ENCODE results near the gene GAPT.
"Not testable (repeated sequence)": the region's sequence is repeated elsewhere in the genome, so short reads cannot be mapped to it uniquely, and the experiment has no call there.

- TF ChIP-seq CTCF, POLR2A (IDR thresholded peaks at IDR 0.05): not testable (repeated sequence)
These were observed 50.7 kb downstream of the GAPT start for GRCh38 chr5:58541935-58542334.
